Muscle layer of colon (tissue), 2 donors: ENCODE data around the gene CHTF18.

Source experiments
- H3K27ac ChIP-seq: one replicate; pipeline ENCODE4 v1.7.0; 2013; ENCODE audit warnings: low read depth, mild to moderate bottlenecking, low read length, moderate library complexity
- H3K27me3 ChIP-seq, 2 donors: one replicate each; pipeline ENCODE4 v1.7.0; 2013; ENCODE audit warnings: low read length in 2 of 2, mild to moderate bottlenecking in 2 of 2; ENCODE audit not compliant: insufficient read depth in 2 of 2, control insufficient read depth in 1 of 2
- H3K36me3 ChIP-seq: one replicate; pipeline ENCODE4 v1.7.0; 2013; ENCODE audit warnings: mild to moderate bottlenecking, low read length; ENCODE audit not compliant: insufficient read depth
- H3K4me1 ChIP-seq: one replicate; pipeline ENCODE4 v1.7.0; 2013; ENCODE audit warnings: mild to moderate bottlenecking, low read length; ENCODE audit not compliant: insufficient read depth
- H3K4me3 ChIP-seq, 2 donors: one replicate each; pipeline ENCODE4 v1.7.0; 2013; ENCODE audit warnings: low read length in 2 of 2, low read depth in 1 of 2, mild to moderate bottlenecking in 1 of 2, moderate library complexity in 1 of 2
- H3K9ac ChIP-seq: one replicate; pipeline ENCODE4 v1.7.0; 2013; ENCODE audit warnings: low read length
- H3K9me3 ChIP-seq: one replicate; pipeline ENCODE4 v1.7.0; 2013; ENCODE audit warnings: mild to moderate bottlenecking, low read length
- donor health status: abdominal sarcoma.
- donor health status: Adenocarcinoma of cecum.

Gene CHTF18

GRCh38 chr16:797120-797420 lies 8.7 kb downstream of the CHTF18 start:
- Histone ChIP-seq H3K9ac (no peak overlapping the region), H3K36me3 (no peaks in the 10 kb centered on the region), H3K27me3 (peaks cover 7 to 45% of the 10 kb centered on the region in 2 donors), H3K9me3 (no peaks in the 10 kb centered on the region), H3K4me3 (no peak overlapping the region), H3K4me1 (no peaks in the 10 kb centered on the region), H3K27ac (no peak overlapping the region)

- no peaks in the 10 kb centered on the region for H3K9me3 ChIP-seq
- H3K27me3 ChIP-seq, result peaks cover 7 to 51% of the 10 kb centered on the region in 2 donors
- no peaks in the 10 kb centered on the region for H3K4me1 ChIP-seq
- H3K9ac ChIP-seq, result no peak overlapping the region
- H3K27ac ChIP-seq, result no peak overlapping the region
- H3K36me3 ChIP-seq, result no peaks in the 10 kb centered on the region
- H3K4me3 ChIP-seq, result no peak overlapping the region
Observed at GRCh38 chr16:797686-798085, 9.3 kb downstream of the CHTF18 start.

- Histone ChIP-seq H3K27me3 (peaks cover 7 to 59% of the 10 kb centered on the region in 2 donors), H3K4me1 (no peaks in the 10 kb centered on the region), H3K9ac (no peak overlapping the region), H3K36me3 (no peaks in the 10 kb centered on the region), H3K4me3 (no peak overlapping the region), H3K9me3 (no peaks in the 10 kb centered on the region), H3K27ac (no peak overlapping the region)
Observed at GRCh38 chr16:798666-799065, 10.2 kb downstream of the CHTF18 start.

- peaks cover 7 to 59% of the 10 kb centered on the region in 2 donors for H3K27me3 ChIP-seq
- H3K9ac ChIP-seq, result no peak overlapping the region
- no peaks in the 10 kb centered on the region for H3K36me3 ChIP-seq
- H3K9me3 ChIP-seq, result no peaks in the 10 kb centered on the region
- H3K27ac ChIP-seq, result no peak overlapping the region
- no peak overlapping the region for H3K4me3 ChIP-seq
- no peaks in the 10 kb centered on the region for H3K4me1 ChIP-seq
Observed at GRCh38 chr16:799111-799947, 10.9 kb downstream of the CHTF18 start.

GRCh38 chr16:799948-800833 lies 11.8 kb downstream of the CHTF18 start, which contains the start of gene GNG13:
GNG13 (minus strand) TSS chr16:800734; CDS start chr16:799077, 1,657 bp downstream.
- H3K4me3 ChIP-seq, result no peak within 1 kb of the TSS

GRCh38 chr16:800834-801511 lies 12.6 kb downstream of the CHTF18 start:
- H3K9me3 ChIP-seq, result no peaks in the 10 kb centered on the region
- no peaks in the 10 kb centered on the region for H3K4me1 ChIP-seq
- no peak overlapping the region for H3K9ac ChIP-seq
- H3K36me3 ChIP-seq, result no peaks in the 10 kb centered on the region
- peaks cover 7 to 59% of the 10 kb centered on the region in 2 donors for H3K27me3 ChIP-seq
- no peak overlapping the region for H3K4me3 ChIP-seq
- H3K27ac ChIP-seq, result no peak overlapping the region

More at GRCh38 chr16:799948-800833, 11.8 kb downstream of the CHTF18 start, which contains the start of gene GNG13:
- H3K27me3 ChIP-seq, result peaks cover 7 to 59% of the 10 kb centered on the region in 2 donors
- H3K27ac ChIP-seq, result no peak within 1 kb of the TSS
- H3K4me1 ChIP-seq, result no peaks in the 10 kb centered on the region
- no peaks in the 10 kb centered on the region for H3K9me3 ChIP-seq
- no peak within 1 kb of the TSS for H3K9ac ChIP-seq
- no peaks in the 10 kb centered on the region for H3K36me3 ChIP-seq

- Histone ChIP-seq H3K36me3 (no peaks in the 10 kb centered on the region), H3K9me3 (no peaks in the 10 kb centered on the region), H3K27me3 (peaks cover 7 to 51% of the 10 kb centered on the region in 2 donors), H3K27ac (no peak overlapping the region), H3K4me1 (no peaks in the 10 kb centered on the region), H3K9ac (no peak overlapping the region), H3K4me3 (no peak overlapping the region)
Observed at GRCh38 chr16:801584-802363, 13.4 kb downstream of the CHTF18 start.

- H3K9me3 ChIP-seq, result no peaks in the 10 kb centered on the region
- no peaks in the 10 kb centered on the region for H3K4me1 ChIP-seq
- peaks cover 7 to 46% of the 10 kb centered on the region in 2 donors for H3K27me3 ChIP-seq
- no peak overlapping the region for H3K9ac ChIP-seq
- H3K36me3 ChIP-seq, result no peaks in the 10 kb centered on the region
- H3K27ac ChIP-seq, result no peak overlapping the region
- no peak overlapping the region for H3K4me3 ChIP-seq
Observed at GRCh38 chr16:802461-802860, 14.0 kb downstream of the CHTF18 start.

GRCh38 chr16:802914-803753 lies 14.7 kb downstream of the CHTF18 start:
- Histone ChIP-seq H3K27me3 (peaks cover 7 to 44% of the 10 kb centered on the region in 2 donors), H3K4me1 (no peaks in the 10 kb centered on the region), H3K27ac (no peak overlapping the region), H3K9ac (no peak overlapping the region), H3K9me3 (no peaks in the 10 kb centered on the region), H3K4me3 (no peak overlapping the region), H3K36me3 (no peaks in the 10 kb centered on the region)

GRCh38 chr16:803754-804080 lies 15.3 kb downstream of the CHTF18 start:
- peaks cover 5% of the 10 kb centered on the region for H3K4me1 ChIP-seq
- H3K9ac ChIP-seq, result no peak overlapping the region
- H3K36me3 ChIP-seq, result no peaks in the 10 kb centered on the region
- H3K27me3 ChIP-seq, result peaks cover 7 to 39% of the 10 kb centered on the region in 2 donors
- H3K4me3 ChIP-seq, result no peak overlapping the region
- H3K27ac ChIP-seq, result no peak overlapping the region
- H3K9me3 ChIP-seq, result no peaks in the 10 kb centered on the region
